H9 (cell line): ENCODE results near the gene CCL24. TPM values are rescaled to one million over a fixed set of nuclear protein-coding genes. Genes with fewer than 3 reads are reported as not detected.

Source experiments
- DNase-seq: peaks from one replicate; pipeline ENCODE4 v3.0.0-alpha.2; 2017
- H2AFZ ChIP-seq: one replicate; pipeline ENCODE4 v1.6.1; 2013; ENCODE audit warnings: mild to moderate bottlenecking, low read length, control low read depth, moderate library complexity
- H2AK5ac ChIP-seq: 2 replicates; pipeline ENCODE4 v1.6.1; 2013; ENCODE audit warnings: low read length, control low read depth, mixed read lengths; ENCODE audit not compliant: insufficient read length
- H2BK120ac ChIP-seq: one replicate; pipeline ENCODE4 v1.6.1; 2013; ENCODE audit warnings: low read depth, mild to moderate bottlenecking, low read length, control low read depth, inconsistent platforms; ENCODE audit not compliant: poor library complexity, severe bottlenecking
- H2BK12ac ChIP-seq: 2 replicates; pipeline ENCODE4 v1.6.1; 2013; ENCODE audit warnings: low read length, control low read depth, mixed read lengths, low read depth; ENCODE audit not compliant: insufficient read length
- H2BK15ac ChIP-seq: 2 replicates; pipeline ENCODE4 v1.6.1; 2013; ENCODE audit warnings: low read depth, low read length, control low read depth
- H2BK20ac ChIP-seq: one replicate; pipeline ENCODE4 v1.6.1; 2013; ENCODE audit warnings: low read depth, mild to moderate bottlenecking, low read length, control low read depth, inconsistent platforms; ENCODE audit not compliant: poor library complexity, severe bottlenecking
- H2BK5ac ChIP-seq: 2 replicates; pipeline ENCODE4 v1.6.1; 2013; ENCODE audit warnings: low read length, control low read depth, mixed read lengths; ENCODE audit not compliant: insufficient read length
- H3K14ac ChIP-seq: 2 replicates; pipeline ENCODE4 v1.6.1; 2013; ENCODE audit warnings: low read length, control low read depth; ENCODE audit not compliant: insufficient read depth
- H3K18ac ChIP-seq: 2 replicates; pipeline ENCODE4 v1.6.1; 2013; ENCODE audit warnings: low read depth, mild to moderate bottlenecking, mixed read lengths, low read length, control low read depth; ENCODE audit not compliant: insufficient read length
- H3K23ac ChIP-seq: 2 replicates; pipeline ENCODE4 v1.6.1; 2013; ENCODE audit warnings: low read length, control low read depth, mixed read lengths, low read depth; ENCODE audit not compliant: insufficient read length
- H3K23me2 ChIP-seq: 2 replicates; pipeline ENCODE4 v1.6.1; 2013; ENCODE audit warnings: low read depth, mild to moderate bottlenecking, mixed read lengths, low read length, control low read depth; ENCODE audit not compliant: insufficient read length, poor library complexity, severe bottlenecking
- H3K27ac ChIP-seq: 2 replicates; pipeline ENCODE4 v1.5.1; 2013; ENCODE audit warnings: low read length, control low read depth, mixed read lengths, low read depth; ENCODE audit not compliant: insufficient read length
- H3K27me3 ChIP-seq: 2 replicates; pipeline ENCODE4 v1.6.1; 2013; ENCODE audit warnings: low read length, control low read depth, inconsistent platforms; ENCODE audit not compliant: insufficient read depth
- H3K4ac ChIP-seq: 2 replicates; pipeline ENCODE4 v1.6.1; 2013; ENCODE audit warnings: low read depth, mild to moderate bottlenecking, control low read depth, inconsistent platforms, low read length, moderate library complexity
- H3K4me1 ChIP-seq: 2 replicates; pipeline ENCODE4 v1.6.1; 2013; ENCODE audit warnings: low read length, control low read depth, inconsistent platforms; ENCODE audit not compliant: insufficient read depth
- H3K4me2 ChIP-seq: 2 replicates; pipeline ENCODE4 v1.6.1; 2013; ENCODE audit warnings: low read length, control low read depth, mixed read lengths; ENCODE audit not compliant: insufficient read length, insufficient read depth
- H3K56ac ChIP-seq: 2 replicates; pipeline ENCODE4 v1.6.1; 2013; ENCODE audit warnings: low read depth, mild to moderate bottlenecking, mixed read lengths, low read length, control low read depth; ENCODE audit not compliant: insufficient read length
- H3K79me1 ChIP-seq: 2 replicates; pipeline ENCODE4 v1.6.1; 2013; ENCODE audit warnings: low read depth, mild to moderate bottlenecking, moderate library complexity, low read length, control low read depth, inconsistent platforms; ENCODE audit not compliant: insufficient read depth, poor library complexity, severe bottlenecking
- H3K79me2 ChIP-seq: 2 replicates; pipeline ENCODE4 v1.6.1; 2013; ENCODE audit warnings: low read length, control low read depth, inconsistent platforms; ENCODE audit not compliant: insufficient read depth
- H3K9ac ChIP-seq: 2 replicates; pipeline ENCODE4 v1.6.1; 2013; ENCODE audit warnings: low read length, control low read depth, mixed read lengths; ENCODE audit not compliant: insufficient read length; ENCODE audit errors: extremely low read depth
- H3K9me3 ChIP-seq: one replicate; pipeline ENCODE4 v1.6.1; 2013; ENCODE audit warnings: low read depth, low read length, inconsistent platforms; ENCODE audit not compliant: control insufficient read depth
- H3T11ph ChIP-seq: one replicate; pipeline ENCODE4 v1.6.1; 2013; ENCODE audit warnings: mild to moderate bottlenecking, low read length, control low read depth, inconsistent platforms
- H4K20me1 ChIP-seq: one replicate; pipeline ENCODE4 v1.6.1; 2013; ENCODE audit not compliant: control insufficient read depth, insufficient read length, insufficient read depth
- H4K5ac ChIP-seq: 2 replicates; pipeline ENCODE4 v1.6.1; 2013; ENCODE audit warnings: low read depth, mild to moderate bottlenecking, mixed read lengths, low read length, control low read depth; ENCODE audit not compliant: insufficient read length
- H4K8ac ChIP-seq: replicated peaks from 2 replicates; pipeline ENCODE4 v1.6.1; 2013; ENCODE audit warnings: low read length, control low read depth, mixed read lengths, low read depth; ENCODE audit not compliant: insufficient read length
- H4K91ac ChIP-seq: 2 replicates; pipeline ENCODE4 v1.6.1; 2013; ENCODE audit warnings: low read depth, mild to moderate bottlenecking, moderate library complexity, mixed read lengths, low read length, control low read depth; ENCODE audit not compliant: insufficient read length
- H3K27ac Mint-ChIP-seq, 3 experiments: 2 replicates in 2 of 3; 3 replicates in 1 of 3; pipeline ENCODE4 v1.8.0; 2020 to 2021; ENCODE audit warnings: mixed read lengths in 3 of 3, mild to moderate bottlenecking in 1 of 3, moderate library complexity in 1 of 3
- H3K27me3 Mint-ChIP-seq: 2 replicates; pipeline ENCODE4 v1.8.0; 2021; ENCODE audit warnings: low read depth, mild to moderate bottlenecking, moderate library complexity, mixed read lengths
- H3K36me3 Mint-ChIP-seq, 3 experiments: 2 replicates in 2 of 3; 3 replicates in 1 of 3; pipeline ENCODE4 v1.8.0; 2020 to 2021; ENCODE audit warnings: low read depth in 3 of 3, mixed read lengths in 3 of 3; ENCODE audit not compliant: insufficient read depth in 1 of 3
- H3K4me1 Mint-ChIP-seq, 2 experiments: 2 replicates each; pipeline ENCODE4 v1.8.0; 2020; ENCODE audit warnings: mixed read lengths in 2 of 2
- H3K4me3 Mint-ChIP-seq, 2 experiments: 2 replicates in 1 of 2; 3 replicates in 1 of 2; pipeline ENCODE4 v1.8.0; 2020 to 2021; ENCODE audit warnings: mild to moderate bottlenecking in 2 of 2, mixed read lengths in 2 of 2, moderate library complexity in 1 of 2
- H3K9me3 Mint-ChIP-seq, 2 experiments: 2 replicates in 1 of 2; 3 replicates in 1 of 2; pipeline ENCODE4 v1.8.0; 2020; ENCODE audit warnings: mild to moderate bottlenecking in 2 of 2, mixed read lengths in 2 of 2, moderate library complexity in 1 of 2
- CTCF ChIP-seq: fragments of 200-600 bp; sonication (generic); conservative IDR thresholded peaks from 3 replicates; pipeline ENCODE4 v1.8.0; 2021; ENCODE audit warnings: antibody characterized with exemption, mild to moderate bottlenecking
- WGBS: extraction: QIAGEN DNeasy Blood & Tissue Kit; methylation state at CpG from one replicate; pipeline ENCODE4 v1.1.7; 2013; ENCODE audit warnings: missing lambda C conversion rate, low lambda C conversion rate, mixed read lengths; ENCODE audit not compliant: insufficient read length; ENCODE audit errors: extremely low coverage; 5-methylcytosine and 5-hydroxymethylcytosine counted together
- total RNA-seq: library from RNA; stranded (reverse); gene quantifications from 2 replicates; pipeline ENCODE4 v1.2.1, GENCODE V29; 2021

Gene CCL24
- total RNA-seq, 1 experiment from 2014 or later, result not detected

- Histone ChIP-seq H3K9me3 (no peaks in the 10 kb centered on the region), H3K9ac (no peak overlapping the region), H3K23me2 (no peaks in the 10 kb centered on the region), H3K79me1 (no peaks in the 10 kb centered on the region), H4K8ac (no peak overlapping the region), H3K14ac (no peak overlapping the region), H3K4me1 (no peaks in the 10 kb centered on the region), H2BK120ac (no peak overlapping the region), H4K5ac (no peak overlapping the region), H3K79me2 (no peaks in the 10 kb centered on the region), H4K91ac (no peak overlapping the region), H3T11ph (no peak overlapping the region), H2BK20ac (no peak overlapping the region), H3K4ac (no peak overlapping the region), H2AK5ac (no peak overlapping the region), H2BK12ac (no peak overlapping the region), H2BK5ac (no peak overlapping the region), H3K56ac (no peak overlapping the region), H3K18ac (no peak overlapping the region), H3K27me3 (no peaks in the 10 kb centered on the region), H3K27ac (no peak overlapping the region), H3K23ac (no peak overlapping the region), H4K20me1 (no peaks in the 10 kb centered on the region), H3K4me2 (no peak overlapping the region), H2BK15ac (no peak overlapping the region), H2AFZ (no peak overlapping the region)
- peaks cover 15 to 19% of the 10 kb centered on the region in 2 experiments for H3K9me3 Mint-ChIP-seq
- no peak for TF ChIP-seq CTCF
- H3K27me3 Mint-ChIP-seq, result peaks cover 3% of the 10 kb centered on the region
- no CpG with 5 or more reads among the region's 6 CpGs for WGBS
- no peaks in the 10 kb centered on the region; a peak in 1 of 4 replicates for H3K4me1 Mint-ChIP-seq
- DNase-seq, result no peak
- peaks cover 4 to 11% (median 6%) of the 10 kb centered on the region in 3 experiments; a peak in 6 of 7 replicates for H3K36me3 Mint-ChIP-seq
- no peak overlapping the region; a peak in 1 of 7 replicates for H3K27ac Mint-ChIP-seq
- no peak overlapping the region for H3K4me3 Mint-ChIP-seq
Observed at GRCh38 chr7:75809396-75809795, 4.2 kb downstream of the CCL24 start.
